ENCODE data around the gene JAZF1. TPM values are rescaled to one million over a fixed set of nuclear protein-coding genes. Genes with fewer than 3 reads are reported as not detected.
A peak's percentile ranks its signal among the peaks of the same experiment; 100 is the strongest.

Gene JAZF1
- total RNA-seq, 1 experiment from 2014 or later = 0.95 TPM

DNA sequence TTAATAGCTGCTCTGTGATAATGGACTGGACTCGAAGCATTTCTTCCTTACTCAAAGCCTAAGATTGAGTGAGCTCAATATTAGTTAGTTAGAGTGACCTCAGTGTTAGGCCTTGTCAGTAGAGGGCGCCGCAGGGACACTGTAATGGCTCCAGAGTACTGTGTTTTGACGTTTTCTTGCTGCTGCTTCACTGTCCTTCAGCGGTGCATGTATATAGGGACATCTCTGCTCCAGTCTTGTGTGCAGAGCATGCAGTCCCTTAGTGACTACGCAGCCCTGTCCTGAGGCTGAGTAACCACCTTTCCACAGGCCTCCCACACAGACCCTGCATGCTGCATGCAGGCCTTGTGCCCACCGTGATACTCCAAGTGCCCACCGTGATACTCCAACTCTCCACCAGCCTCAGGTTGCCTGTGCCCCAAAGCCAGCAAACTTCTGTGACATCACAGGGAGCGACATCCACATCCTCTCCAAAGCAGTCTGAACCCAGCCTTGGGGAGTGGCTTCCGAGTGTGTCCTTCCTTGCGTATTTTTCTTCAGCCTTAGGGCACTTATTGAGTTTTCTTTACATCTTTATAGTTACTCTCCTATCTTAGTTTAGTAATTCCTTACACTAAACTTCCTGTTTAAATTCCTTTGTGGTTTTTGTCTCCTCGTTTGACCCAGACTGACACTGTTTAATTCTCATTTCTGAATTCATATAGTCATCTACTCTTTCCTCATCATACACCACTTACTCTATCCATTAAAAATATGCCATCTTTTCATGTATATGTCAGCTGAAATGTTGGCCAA, 118.2 kb downstream of the JAZF1 start:
- peaks cover 7% of the 10 kb centered on the region for H3K4me1 Mint-ChIP-seq (ENCODE audit: low read depth, unreplicated experiment)
- H3K27ac Mint-ChIP-seq (ENCODE audit: unreplicated experiment) = no peak overlapping the region

DNA sequence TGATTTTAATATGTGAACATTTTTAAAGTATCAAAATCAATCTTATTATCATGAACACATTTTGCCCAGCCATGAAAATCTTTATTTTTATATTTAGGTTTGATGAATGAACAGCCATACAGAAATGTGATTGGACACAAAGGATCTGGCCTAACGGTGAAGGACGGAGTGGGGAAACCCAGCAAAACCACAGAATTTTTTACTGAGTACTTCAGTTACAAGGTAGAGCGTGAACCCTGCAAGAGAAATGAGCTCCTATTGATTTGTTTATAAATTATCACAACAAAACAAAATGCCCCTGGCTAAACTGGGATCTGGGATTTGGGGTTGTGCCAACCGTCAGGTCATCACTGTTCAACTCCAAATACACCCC, 118.8 kb downstream of the JAZF1 start:
- Mint-ChIP-seq H3K27ac (ENCODE audit: unreplicated experiment) (no peak overlapping the region), H3K9me3 (ENCODE audit: unreplicated experiment) (no peaks in the 10 kb centered on the region), H3K27me3 (ENCODE audit: insufficient read depth, unreplicated experiment) (peaks cover 7% of the 10 kb centered on the region), H3K4me3 (ENCODE audit: unreplicated experiment) (no peak overlapping the region), H3K4me1 (ENCODE audit: low read depth, unreplicated experiment) (peaks cover 7% of the 10 kb centered on the region), H3K36me3 (ENCODE audit: insufficient read depth, unreplicated experiment) (no peaks in the 10 kb centered on the region)
- DNase-seq = no peak
- ChIA-PET CTCF (interaction anchor here (0.6 to 2.5 kb wide), 23 partner anchors 9 to 778 kb away, joined by 3 to 71 read pairs (median 5); partner anchors contain the start of gene HIBADH), POLR2A (no interaction called here)
- H3K36me3 ChIP-seq (ENCODE audit: control insufficient read depth, insufficient read depth, low read length) = no peaks in the 10 kb centered on the region
- intact Hi-C loops (cut with micrococcal nuclease; ENCODE audit: unreplicated experiment) = loop anchor here (1.0 kb wide), 2 partner anchors 16 to 34 kb away; no protein-coding TSS in a partner anchor
- H3K4me3 ChIP-seq (ENCODE audit: low read depth, low read length) = no peak overlapping the region
- H3K27me3 ChIP-seq (replicated peaks; ENCODE audit: control insufficient read depth, insufficient read depth, low read length) = no peaks in the 10 kb centered on the region
- no peaks in the 10 kb centered on the region for H3K4me1 ChIP-seq
- no peaks in the 10 kb centered on the region for H3K9me3 ChIP-seq
- no TSS peak for BruUV-seq (replicated peaks)
- no peak for TF ChIP-seq CTCF (IDR thresholded peaks at IDR 0.05; ENCODE audit: insufficient read depth in 1 of 2, low read depth in 1 of 2, low read length in 1 of 2, severe bottlenecking in 1 of 2, unreplicated experiment in 1 of 2)

More for the DNA sequence above, 118.2 kb downstream of the JAZF1 start:
- Histone ChIP-seq H3K9me3 (no peaks in the 10 kb centered on the region), H3K27me3 (replicated peaks; ENCODE audit: control insufficient read depth, insufficient read depth, low read length) (no peaks in the 10 kb centered on the region), H3K4me3 (ENCODE audit: low read depth, low read length) (no peak overlapping the region), H3K36me3 (ENCODE audit: control insufficient read depth, insufficient read depth, low read length) (no peaks in the 10 kb centered on the region), H3K4me1 (no peaks in the 10 kb centered on the region)
- Mint-ChIP-seq H3K36me3 (ENCODE audit: insufficient read depth, unreplicated experiment) (no peaks in the 10 kb centered on the region), H3K9me3 (ENCODE audit: unreplicated experiment) (no peaks in the 10 kb centered on the region), H3K4me3 (ENCODE audit: unreplicated experiment) (no peak overlapping the region), H3K27me3 (ENCODE audit: insufficient read depth, unreplicated experiment) (peaks cover 8% of the 10 kb centered on the region)
- peak; percentile 69 to 76 for DNase-seq
- intact Hi-C loops (cut with micrococcal nuclease; ENCODE audit: unreplicated experiment) = loop anchor here (1.0 kb wide), 2 partner anchors 16 to 34 kb away; no protein-coding TSS in a partner anchor
- peak; percentile 76 to 86 for TF ChIP-seq CTCF (IDR thresholded peaks at IDR 0.05; ENCODE audit: insufficient read depth in 1 of 2, low read depth in 1 of 2, low read length in 1 of 2, severe bottlenecking in 1 of 2, unreplicated experiment in 1 of 2)
- ChIA-PET CTCF (interaction anchor here (0.6 to 2.5 kb wide), 23 partner anchors 9 to 778 kb away, joined by 3 to 71 read pairs (median 5); partner anchors contain the start of gene HIBADH), POLR2A (no interaction called here)
- BruUV-seq (replicated peaks) = no TSS peak

DNA sequence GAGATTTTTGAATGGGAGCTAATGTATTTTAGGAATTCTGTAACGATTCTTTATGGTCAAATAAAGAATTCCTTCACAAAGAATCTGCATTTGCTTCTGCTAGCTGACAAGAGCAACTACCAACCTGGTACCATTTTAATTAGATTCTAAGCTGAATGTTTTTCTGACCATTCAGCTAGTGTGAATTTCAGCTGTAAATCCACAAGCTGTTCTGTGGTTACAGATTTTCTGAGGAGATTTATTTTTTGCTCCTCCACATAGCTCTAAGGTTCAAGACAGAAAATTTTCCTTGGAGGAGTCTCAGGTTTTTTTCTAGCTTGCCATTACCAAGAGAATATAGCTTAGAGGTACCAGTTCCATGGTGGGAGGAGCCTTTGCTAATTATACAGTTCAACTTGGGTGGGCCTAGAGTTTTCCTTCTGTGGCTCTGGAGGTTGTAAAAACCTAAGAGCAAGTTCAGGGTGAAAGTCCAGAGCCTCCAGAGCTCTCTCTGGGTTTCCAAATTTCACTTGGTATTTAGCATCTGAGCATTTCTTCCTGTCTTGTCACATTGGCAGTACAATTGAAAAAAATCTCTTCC, 120.1 kb downstream of the JAZF1 start:
- Histone ChIP-seq H3K4me1 (peaks cover 5% of the 10 kb centered on the region; the same call in 1 of the 2 replicates), H3K36me3 (ENCODE audit: control insufficient read depth, insufficient read depth, low read length) (no peaks in the 10 kb centered on the region), H3K4me3 (ENCODE audit: low read depth, low read length) (no peak overlapping the region), H3K9me3 (no peaks in the 10 kb centered on the region), H3K27me3 (replicated peaks; ENCODE audit: control insufficient read depth, insufficient read depth, low read length) (no peaks in the 10 kb centered on the region)
- no peak overlapping the region for H3K27ac Mint-ChIP-seq (ENCODE audit: unreplicated experiment)
- intact Hi-C loops (cut with micrococcal nuclease; ENCODE audit: unreplicated experiment) = no loop called here
- peaks cover 7% of the 10 kb centered on the region for H3K27me3 Mint-ChIP-seq (ENCODE audit: insufficient read depth, unreplicated experiment)
- H3K4me3 Mint-ChIP-seq (ENCODE audit: unreplicated experiment) = no peak overlapping the region
- no peaks in the 10 kb centered on the region for H3K9me3 Mint-ChIP-seq (ENCODE audit: unreplicated experiment)
- DNase-seq = no peak
- ChIA-PET CTCF (interaction anchor here (0.9 to 2.5 kb wide), 3 partner anchors 18 to 37 kb away, joined by 3 to 46 read pairs (median 4); no protein-coding TSS in a partner anchor), POLR2A (no interaction called here)
- H3K4me1 Mint-ChIP-seq (ENCODE audit: low read depth, unreplicated experiment) = peaks cover 9% of the 10 kb centered on the region
- TF ChIP-seq CTCF (IDR thresholded peaks at IDR 0.05; ENCODE audit: insufficient read depth in 1 of 2, low read depth in 1 of 2, low read length in 1 of 2, severe bottlenecking in 1 of 2, unreplicated experiment in 1 of 2) = no peak
- BruUV-seq (replicated peaks) = no TSS peak
- no peaks in the 10 kb centered on the region for H3K36me3 Mint-ChIP-seq (ENCODE audit: insufficient read depth, unreplicated experiment)
